Measurements from ENCODE around the gene VPS35L. TPM values are rescaled to one million over a fixed set of nuclear protein-coding genes. Genes with fewer than 3 reads are reported as not detected.

Gene VPS35L
- polyA plus RNA-seq, 1 experiment: 83.2 TPM

DNA sequence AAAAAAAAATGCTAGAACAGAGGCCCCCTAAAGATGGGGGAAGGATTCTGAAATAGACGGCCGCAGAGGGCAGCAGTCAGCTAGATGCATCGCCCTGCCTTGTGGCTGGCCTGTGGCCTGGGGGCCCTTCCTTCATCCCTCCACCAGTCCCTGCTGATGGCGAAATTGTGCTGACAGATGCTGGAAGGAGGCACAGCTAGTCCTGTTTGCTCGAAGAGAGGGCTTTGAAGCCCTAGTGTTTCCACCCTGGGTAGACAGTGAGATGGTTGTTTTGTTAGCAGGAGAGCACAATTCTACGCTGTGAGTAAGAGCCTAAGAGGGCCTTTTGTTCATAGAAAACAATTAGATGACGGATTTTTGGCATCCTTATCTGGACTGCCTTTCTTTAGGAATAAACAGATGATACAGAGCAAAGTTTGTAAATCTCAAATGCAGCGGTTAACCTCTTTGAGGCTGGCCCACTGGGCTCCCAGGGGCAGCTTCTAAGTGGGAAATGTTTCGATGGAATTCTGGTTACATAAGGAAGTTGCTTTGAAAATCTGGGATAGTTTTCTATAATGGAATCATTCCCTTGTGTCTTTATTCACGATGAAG is 23.0 kb downstream of the VPS35L start:
- DNase-seq (ENCODE audit: low read depth): no peak
- POLR2A ChIA-PET: no interaction called here
- CTCF ChIA-PET: interaction anchor here (1.3 to 1.4 kb wide), 2 partner anchors 11 to 308 kb away, joined by 4 to 7 read pairs; no protein-coding TSS in a partner anchor
- no peaks in the 10 kb centered on the region for H3K27me3 ChIP-seq (ENCODE audit: control insufficient read depth, insufficient read depth, low read length)
- no peak overlapping the region for H3K4me3 ChIP-seq (ENCODE audit: low read depth, low read length)
- peaks cover 13% of the 10 kb centered on the region for H3K36me3 ChIP-seq (ENCODE audit: control insufficient read depth, insufficient read depth, low read length)
- TF ChIP-seq CTCF (IDR thresholded peaks at IDR 0.05; ENCODE audit: insufficient read depth, low read depth, low read length): no peak

DNA sequence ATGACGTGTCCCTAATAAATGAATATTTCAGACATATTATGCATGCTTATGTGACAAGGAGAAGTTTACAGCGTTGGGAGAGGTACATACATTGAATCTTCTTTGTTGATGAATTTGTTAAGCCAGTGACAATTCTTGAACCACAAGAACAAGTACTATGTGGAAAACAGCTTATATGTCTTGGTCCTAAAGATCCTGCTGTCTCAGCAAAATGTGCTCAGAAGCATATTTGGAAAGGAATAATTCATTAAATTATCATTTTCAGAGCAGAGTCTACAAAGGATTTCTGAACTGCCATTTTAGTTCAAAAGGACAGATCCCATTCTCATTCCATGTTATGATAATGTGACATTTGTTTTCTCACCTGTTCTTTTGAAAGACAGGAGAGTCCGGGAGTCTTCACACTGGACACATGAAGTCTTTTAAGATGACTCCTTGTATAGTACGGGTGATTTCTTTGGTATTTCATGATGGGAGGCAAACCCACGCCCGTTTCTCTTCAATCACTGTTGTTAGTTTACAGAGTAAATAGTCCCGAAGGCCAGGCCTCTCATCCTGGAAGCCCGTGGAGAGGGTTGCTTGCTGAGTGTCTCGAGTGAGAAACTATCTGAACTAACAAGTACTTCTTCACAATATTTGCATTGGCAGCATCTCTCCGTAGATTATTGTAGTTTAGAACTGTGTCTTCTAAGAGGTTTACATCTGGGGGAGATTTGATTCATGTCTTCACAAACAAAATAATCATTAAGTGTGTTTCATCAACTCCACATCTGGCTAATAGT is 26.7 kb downstream of the VPS35L start:
- Histone ChIP-seq H3K27me3 (ENCODE audit: control insufficient read depth, insufficient read depth, low read length) (no peaks in the 10 kb centered on the region), H3K36me3 (ENCODE audit: control insufficient read depth, insufficient read depth, low read length) (peaks cover 9% of the 10 kb centered on the region), H3K4me3 (ENCODE audit: low read depth, low read length) (no peak overlapping the region)
- no peak for TF ChIP-seq CTCF (IDR thresholded peaks at IDR 0.05; ENCODE audit: insufficient read depth, low read depth, low read length)
- DNase-seq (ENCODE audit: low read depth): no peak
- ChIA-PET POLR2A (no interaction called here), CTCF (interaction anchor here (0.9 to 1.2 kb wide), 2 partner anchors 10 to 304 kb away, joined by 3 to 4 read pairs; no protein-coding TSS in a partner anchor)

GRCh38 chr16:19583665-19584300 is 28.3 kb downstream of the VPS35L start:
- DNase-seq (ENCODE audit: low read depth): no peak
- Histone ChIP-seq H3K36me3 (ENCODE audit: control insufficient read depth, insufficient read depth, low read length) (peaks cover 8% of the 10 kb centered on the region), H3K4me3 (ENCODE audit: low read depth, low read length) (no peak overlapping the region), H3K27me3 (ENCODE audit: control insufficient read depth, insufficient read depth, low read length) (no peaks in the 10 kb centered on the region)
- ChIA-PET CTCF (interaction anchor here (0.5 to 4.4 kb wide), 25 partner anchors 9 to 305 kb away, joined by 3 to 27 read pairs (median 4); partner anchors contain the start of genes GPRC5B and VPS35L), POLR2A (no interaction called here)
- peak; percentile 95 for TF ChIP-seq CTCF (IDR thresholded peaks at IDR 0.05; ENCODE audit: insufficient read depth, low read depth, low read length)

DNA sequence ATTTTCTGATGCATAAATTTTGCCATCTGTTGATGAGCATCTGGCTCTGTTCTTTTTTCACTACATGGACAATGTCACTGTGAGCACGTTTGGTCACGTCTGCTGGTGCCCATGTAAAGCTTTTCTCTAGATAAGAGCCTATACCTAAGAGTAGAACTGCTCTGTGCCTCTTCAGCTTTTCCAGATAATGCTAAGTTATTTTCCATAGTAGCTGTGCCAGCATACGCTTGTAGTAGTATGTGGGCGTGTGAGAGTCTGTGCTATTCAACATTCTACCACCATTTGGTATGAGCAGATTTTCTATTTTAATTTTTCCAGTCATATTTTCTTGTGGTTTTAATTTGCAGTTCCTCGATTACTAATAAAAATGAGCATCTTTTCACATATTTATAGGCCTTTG is 33.2 kb downstream of the VPS35L start:
- H3K4me3 ChIP-seq (ENCODE audit: low read depth, low read length): no peak overlapping the region
- CTCF ChIA-PET: interaction anchor here (0.6 to 5.8 kb wide), 3 partner anchors 12 to 299 kb away, joined by 3 to 46 read pairs (median 12); no protein-coding TSS in a partner anchor
- DNase-seq (ENCODE audit: low read depth): no peak
- POLR2A ChIA-PET: no interaction called here
- H3K36me3 ChIP-seq (ENCODE audit: control insufficient read depth, insufficient read depth, low read length): peaks cover 4% of the 10 kb centered on the region
- H3K27me3 ChIP-seq (ENCODE audit: control insufficient read depth, insufficient read depth, low read length): no peaks in the 10 kb centered on the region
- TF ChIP-seq CTCF (IDR thresholded peaks at IDR 0.05; ENCODE audit: insufficient read depth, low read depth, low read length): no peak

- ChIA-PET POLR2A (no interaction called here), CTCF (interaction anchor here (1.4 to 5.8 kb wide), 3 partner anchors 12 to 298 kb away, joined by 4 to 46 read pairs (median 12); partner anchors contain the start of gene GPRC5B)
- Histone ChIP-seq H3K4me3 (ENCODE audit: low read depth, low read length) (no peak overlapping the region), H3K36me3 (ENCODE audit: control insufficient read depth, insufficient read depth, low read length) (peaks cover 4% of the 10 kb centered on the region), H3K27me3 (ENCODE audit: control insufficient read depth, insufficient read depth, low read length) (no peaks in the 10 kb centered on the region)
- TF ChIP-seq CTCF (IDR thresholded peaks at IDR 0.05; ENCODE audit: insufficient read depth, low read depth, low read length): no peak
- DNase-seq (ENCODE audit: low read depth): no peak
These were observed 33.6 kb downstream of the VPS35L start for GRCh38 chr16:19589106-19589505.
